Mesenteric fat pad (tissue), 1 donor: ENCODE results near the gene AKAP12. TPM values are rescaled to one million over a fixed set of nuclear protein-coding genes. Genes with fewer than 3 reads are reported as not detected.
A peak's percentile ranks its signal among the peaks of the same experiment; 100 is the strongest.
"Not testable (repeated sequence)": the region's sequence is repeated elsewhere in the genome, so short reads cannot be mapped to it uniquely, and the experiment has no call there.

Experiments used
- DNase-seq: peaks from one replicate; pipeline ENCODE4 v3.0.0-alpha.2; 2020; ENCODE audit warnings: low spot score
- total RNA-seq: library from RNA; stranded (reverse); fragmentation: NEBNext Ultra II Directional; extraction: Animal tissue kit (Norgen Biotek cat#: 25700); gene quantifications from one replicate; pipeline ENCODE4 v1.2.1, GENCODE V29; 2021
- donor health status: DM: yes; HTN: yes; CAD: no.

The AKAP12 gene
- total RNA-seq, 1 donor from 2014 or later, result 223 TPM

DNA sequence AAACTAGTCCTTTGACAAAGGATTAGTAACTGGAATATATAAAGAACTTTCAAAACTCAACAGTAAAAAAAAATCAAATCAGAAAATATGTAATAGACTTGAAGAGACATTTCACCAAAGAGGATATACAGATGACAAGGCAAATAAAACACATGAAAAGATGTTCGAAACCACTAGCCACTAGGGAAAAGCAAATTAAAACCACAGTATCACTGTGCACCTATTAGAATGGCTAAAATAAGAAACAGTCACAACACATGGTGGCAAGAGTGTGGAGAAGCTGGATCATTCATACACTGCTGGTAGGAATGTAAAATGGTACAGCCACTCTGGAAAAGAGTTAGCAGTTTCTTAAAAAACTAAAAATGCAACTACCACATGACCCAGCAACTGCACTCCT is 136.7 kb downstream of the AKAP12 start:
- DNase-seq, result no peak

DNA sequence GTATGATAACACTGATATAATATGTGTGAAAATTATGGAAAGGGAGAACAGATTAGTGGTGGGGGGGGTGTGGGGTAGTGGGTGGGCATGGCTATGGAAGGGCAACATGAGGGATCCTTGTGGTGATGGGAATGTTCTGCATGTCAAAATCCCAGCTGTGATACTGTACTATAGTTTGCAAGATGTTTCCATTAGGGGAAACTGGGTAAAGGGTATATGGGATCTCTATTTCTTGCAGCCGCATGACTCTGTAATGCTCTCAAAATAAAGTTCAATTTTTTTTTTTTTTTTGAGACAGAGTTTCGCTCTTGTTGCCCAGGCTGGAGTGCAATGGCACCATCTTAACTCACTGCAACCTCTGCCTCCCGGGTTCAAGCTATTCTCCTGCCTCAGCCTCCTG is 137.3 kb downstream of the AKAP12 start:
- no peak for DNase-seq

DNA sequence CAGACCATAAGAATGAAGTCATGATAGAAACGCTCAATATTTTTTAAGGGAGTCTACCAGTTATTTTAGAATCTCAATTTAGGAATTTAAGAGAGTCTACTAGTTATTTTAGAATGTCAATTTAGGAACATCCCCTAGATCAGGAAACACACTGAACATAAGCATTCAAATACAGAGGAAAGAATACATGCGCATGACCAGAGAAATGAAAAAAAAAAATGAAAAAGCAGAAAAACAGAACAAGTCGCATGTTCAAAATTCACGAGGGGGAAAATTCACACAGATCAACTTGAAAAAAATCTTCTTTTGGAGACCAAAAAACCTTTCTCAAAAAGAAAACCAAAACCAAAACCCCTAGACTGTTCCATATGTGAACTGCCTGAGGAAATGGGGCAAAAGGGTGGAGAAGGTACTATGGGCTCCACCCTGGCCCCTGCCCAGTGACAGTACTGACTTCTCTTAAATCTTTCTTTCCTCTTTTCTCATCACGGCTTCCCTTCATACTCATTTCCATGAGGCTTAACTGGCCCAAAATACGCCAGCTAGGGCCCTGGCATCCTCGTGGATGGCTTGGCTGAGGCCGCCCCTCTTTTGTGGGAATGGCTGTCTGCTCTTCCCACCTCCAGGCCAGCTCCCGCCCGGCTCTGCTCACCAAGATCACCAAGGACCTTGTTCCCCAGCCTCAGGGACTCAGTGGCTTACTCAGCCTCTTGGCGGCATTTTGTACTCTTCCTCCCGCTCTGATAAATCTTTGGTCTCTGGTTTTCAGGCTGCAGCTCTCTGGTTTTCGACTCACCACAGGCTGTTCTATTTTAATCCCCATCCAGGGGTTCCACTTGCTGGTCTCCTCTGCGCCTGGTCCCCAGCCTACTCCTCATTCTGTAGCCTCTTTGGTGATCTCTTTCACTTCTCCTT is 140.4 kb downstream of the AKAP12 start:
- DNase-seq, result no peak

DNA sequence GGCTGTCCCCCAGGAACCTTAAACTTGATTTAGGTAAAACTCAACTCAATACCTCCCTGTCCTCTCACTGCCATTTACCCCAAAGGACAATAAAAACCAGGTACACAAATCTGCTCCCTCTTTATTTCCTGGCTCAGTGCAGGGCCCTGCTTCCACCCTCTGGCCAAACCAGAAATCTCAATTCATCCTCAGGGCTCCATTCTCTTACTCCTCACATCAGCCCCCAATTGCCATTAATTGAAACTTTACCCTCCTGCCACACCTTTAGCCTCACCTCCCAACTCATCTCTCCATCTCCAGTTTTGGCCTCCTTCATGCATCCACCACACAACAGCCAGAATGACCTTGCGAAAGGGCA is 141.1 kb downstream of the AKAP12 start:
- DNase-seq, result no peak

DNA sequence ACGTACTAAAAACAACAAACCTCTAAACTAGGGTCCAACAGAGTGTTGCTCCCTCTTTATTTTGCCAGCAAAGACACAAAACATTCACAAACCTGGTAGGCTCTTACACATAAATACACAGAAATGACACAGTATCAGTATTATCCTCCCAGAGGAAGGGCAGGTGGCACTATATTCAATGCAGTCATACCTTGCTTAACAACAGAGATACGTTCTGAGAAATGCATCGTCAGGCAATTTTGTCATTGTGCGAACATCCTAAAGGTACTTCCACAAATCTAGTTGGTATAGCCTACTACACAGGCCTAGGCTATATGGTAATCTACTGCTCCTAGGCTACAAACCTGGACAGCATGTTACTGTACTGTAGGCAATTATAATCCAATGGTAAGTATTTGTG is 142.0 kb downstream of the AKAP12 start:
- no peak for DNase-seq

DNA sequence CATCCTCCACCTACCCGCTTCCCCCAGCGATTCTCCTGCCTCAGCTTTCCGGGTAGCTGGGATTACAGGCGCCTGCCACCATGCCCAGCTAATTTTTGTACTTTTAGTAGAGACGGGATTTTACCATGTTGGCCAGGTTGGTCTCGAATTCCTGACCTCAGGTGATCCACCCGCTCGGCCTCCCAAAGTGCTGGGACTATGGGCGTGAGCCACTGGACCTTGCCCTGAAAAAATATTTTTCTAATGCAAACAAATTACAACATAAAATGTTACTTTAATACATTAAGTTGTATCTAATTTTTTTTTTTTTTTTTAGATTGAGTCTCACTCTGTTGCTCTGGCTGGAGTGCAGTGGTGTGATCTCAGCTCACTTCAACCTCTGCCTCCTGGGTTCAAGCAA is 142.9 kb downstream of the AKAP12 start:
- DNase-seq, result not testable (repeated sequence)

DNA sequence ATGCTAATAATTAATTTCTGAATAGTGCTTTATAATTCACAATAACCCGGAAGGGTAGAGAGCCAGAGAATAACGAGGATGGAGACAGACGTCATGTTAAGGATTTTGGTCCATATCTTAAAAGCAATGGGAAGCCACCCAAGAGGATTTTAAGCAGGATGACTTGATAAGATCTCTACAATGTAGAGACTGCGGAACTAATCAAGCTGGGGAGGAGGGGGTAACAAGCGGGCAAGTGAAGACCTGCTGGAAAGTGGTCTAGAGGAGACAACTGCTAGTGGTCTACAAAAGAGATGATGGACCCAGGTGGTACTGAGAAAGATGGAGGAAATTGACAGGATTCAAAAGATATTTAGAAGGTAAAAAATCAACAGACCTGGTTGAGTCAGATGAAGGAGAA is 144.4 kb downstream of the AKAP12 start:
- no peak for DNase-seq

DNA sequence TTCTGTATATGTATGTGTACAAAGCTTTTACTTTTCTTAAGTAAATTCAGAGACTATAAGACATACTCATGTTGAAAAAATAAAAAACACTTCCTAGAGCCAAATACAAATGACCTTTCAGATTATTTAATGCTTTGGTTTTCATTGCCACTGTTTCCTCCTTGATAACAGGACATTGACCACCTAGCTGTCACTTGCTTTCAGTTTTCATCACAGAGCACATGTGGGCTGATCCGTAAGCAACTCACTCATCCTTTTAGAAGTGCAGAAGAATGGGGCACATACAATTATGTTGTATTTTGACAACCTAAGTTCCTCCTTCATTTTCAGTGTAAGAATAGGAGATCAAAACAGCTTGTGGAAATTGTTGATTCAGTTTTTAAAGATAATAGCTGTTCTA is 145.4 kb downstream of the AKAP12 start:
- no peak for DNase-seq

DNA sequence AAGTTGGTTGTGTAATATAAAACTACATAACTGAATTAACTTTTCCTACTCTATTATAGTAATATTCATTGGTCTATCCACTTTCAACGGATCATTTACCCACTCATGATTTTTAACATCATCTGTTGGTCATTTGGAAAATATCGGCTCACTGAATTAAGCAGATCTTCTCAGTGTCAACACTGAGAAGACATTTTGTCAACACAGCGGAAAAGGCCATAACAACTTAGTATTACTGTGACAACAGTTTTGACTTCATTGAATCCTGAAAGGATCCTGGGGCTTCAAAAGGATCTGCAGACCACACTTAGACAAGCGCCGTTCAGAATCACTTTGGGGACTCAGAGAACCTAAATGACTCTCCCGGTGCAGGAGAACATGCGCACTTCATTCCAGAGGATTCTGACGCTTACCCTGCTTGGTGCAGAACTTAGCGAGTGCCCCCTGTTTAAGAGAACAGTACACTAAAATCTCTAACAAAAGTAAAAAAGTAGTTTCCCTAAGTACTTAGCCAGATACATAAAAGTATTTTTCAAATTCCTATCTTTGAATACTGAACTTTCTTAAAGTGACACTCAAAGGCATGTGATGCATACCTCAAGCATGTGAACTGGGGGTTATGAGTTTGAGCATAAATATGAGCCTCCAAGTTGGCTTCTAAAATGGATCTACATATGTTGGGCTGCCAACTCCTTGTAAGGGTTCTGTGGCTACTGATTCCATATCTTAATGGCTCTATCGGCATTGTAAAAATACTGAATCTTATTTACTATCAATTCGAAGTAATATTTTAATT is 147.6 kb downstream of the AKAP12 start:
- DNase-seq, result no peak

DNA sequence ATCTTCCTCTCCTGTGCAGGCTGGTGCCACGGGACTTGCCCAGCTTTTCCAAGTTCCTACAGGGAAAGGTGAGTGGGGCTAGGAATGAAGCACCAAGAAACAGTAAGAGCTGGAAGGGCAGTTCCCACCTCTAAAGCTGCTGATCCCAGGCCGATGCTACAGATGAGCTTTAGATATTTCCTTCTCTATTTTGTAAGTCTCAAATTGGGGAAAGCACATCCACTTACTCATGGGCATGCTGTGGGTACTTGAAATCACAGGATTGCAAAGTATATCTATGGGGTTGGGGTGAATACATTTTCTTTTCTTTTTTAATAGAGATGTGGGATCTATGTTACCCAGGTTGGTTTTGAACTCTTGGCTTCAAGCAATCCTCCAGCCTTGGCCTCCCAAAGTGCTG is 148.5 kb downstream of the AKAP12 start:
- DNase-seq, result no peak

DNA sequence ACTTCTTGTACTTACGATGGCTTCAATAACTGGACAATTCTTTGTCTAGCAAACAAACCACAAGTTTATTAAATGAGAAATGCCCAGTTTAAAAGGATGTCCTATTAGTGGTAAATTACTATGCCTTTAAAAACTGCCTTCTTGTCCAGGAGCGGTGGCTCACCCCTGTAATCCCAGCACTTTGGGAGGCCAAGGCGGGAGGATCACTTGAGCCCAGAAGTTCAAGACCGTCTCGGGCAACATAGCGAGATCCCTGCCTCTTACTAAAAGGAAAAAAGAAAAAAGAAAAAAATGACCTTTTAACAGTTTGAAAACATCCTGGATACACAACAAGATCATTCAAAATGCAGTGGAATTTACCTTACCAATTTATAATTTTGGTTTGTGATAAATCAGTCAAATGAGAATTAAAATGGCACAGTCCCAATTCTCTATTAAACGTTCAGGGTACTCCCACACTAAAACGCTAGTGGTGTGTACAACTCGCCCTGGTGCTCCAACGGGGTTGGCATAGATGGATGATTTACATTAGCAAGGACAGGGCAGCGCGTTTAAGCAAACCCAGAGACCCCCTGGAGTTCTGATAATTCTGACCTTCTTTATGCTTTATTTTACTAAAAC is 149.3 kb downstream of the AKAP12 start:
- DNase-seq, result no peak

DNA sequence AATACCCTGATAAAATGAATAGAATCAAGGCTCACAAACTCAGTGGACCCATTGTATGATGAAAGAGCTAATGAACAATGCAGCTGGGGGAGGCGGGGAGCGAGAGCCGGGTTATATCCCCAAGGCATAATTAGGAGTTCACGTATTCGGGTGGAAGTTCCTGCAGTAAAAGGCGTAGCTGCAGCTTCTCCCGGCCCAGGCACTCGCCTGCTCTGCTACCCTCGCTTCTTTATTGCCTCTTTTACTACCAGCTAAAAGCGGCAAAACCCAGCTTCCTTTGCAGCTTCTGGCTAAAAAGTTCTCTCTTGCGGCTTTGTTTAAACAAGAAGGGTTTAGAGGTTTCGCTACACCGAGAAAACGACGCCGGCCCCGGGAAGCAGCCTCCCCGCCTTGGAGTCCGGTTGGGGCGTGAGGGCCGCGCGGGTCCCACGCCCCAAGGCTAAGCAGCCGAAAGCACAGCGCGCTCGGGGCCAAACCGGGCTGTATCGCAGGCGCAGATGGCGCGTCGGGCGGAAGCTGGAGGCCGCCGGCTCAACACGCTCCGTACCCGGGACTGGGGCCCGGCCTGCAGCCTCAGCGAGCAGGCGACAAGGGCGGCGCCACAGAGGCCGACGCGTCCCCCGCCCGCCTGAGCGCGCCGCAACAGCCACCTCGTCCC is 150.0 kb downstream of the AKAP12 start:
- no peak for DNase-seq

DNA sequence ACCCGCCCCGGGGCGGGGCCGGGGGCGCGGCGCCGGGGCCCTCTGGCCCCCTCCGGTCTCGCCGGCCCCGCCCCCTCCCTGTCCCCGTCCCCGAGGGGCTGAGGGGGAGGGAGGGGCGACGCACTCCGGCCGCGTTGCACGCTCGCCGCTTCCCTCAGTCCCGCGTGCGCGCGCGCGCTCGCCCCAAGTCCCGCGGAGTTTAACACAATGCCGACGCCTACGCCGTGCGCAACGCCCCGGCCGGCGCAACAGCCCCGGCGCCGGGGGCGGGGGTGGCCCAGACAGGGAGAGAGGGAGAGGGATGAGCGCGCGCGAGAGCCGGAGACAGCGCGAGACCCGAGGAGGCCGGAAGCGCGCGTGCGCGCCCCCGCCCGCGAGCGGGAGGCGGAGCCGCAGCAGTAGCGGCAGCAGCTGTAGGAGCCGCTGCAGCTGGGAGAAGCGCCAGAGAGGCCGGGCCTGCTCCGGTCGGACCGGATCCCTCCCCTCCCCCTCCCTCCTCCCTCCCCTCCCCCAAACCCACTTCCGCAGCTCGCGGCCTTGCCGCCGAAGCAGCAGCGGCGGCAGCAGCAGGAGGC is 150.6 kb downstream of the AKAP12 start:
- peak; percentile 100 for DNase-seq

DNA sequence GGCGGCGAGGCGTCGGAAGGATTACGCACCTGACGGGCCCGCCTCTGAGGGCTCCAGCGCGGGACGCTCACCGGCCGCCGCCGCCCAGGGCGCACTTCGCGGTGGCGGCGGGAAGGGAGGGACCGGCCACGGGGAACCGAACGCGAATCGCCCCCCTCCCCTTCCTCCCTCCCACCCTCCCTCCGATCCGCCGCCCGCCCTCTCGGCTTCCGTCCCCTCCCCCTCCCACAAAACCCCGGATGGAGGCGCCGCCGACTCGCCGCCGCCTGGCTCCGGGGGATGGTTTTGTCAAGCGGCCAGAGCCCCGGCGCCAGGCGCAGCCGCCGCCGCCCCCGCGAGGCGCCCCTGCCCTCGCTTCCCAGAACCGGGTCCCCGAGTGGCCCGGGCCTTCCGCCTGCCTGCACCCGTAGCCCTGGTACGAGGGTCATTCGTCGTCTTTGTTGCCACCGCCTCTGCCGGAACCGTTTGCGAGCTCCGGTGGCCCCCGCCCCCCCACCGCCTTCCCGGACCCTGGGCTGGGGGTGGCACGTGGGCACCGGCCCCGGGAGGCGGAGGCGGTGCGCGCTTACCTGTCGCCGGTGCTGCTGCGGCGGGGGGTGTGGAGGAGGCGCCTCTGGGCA is 151.2 kb downstream of the AKAP12 start:
- DNase-seq, result peak; percentile 95

DNA sequence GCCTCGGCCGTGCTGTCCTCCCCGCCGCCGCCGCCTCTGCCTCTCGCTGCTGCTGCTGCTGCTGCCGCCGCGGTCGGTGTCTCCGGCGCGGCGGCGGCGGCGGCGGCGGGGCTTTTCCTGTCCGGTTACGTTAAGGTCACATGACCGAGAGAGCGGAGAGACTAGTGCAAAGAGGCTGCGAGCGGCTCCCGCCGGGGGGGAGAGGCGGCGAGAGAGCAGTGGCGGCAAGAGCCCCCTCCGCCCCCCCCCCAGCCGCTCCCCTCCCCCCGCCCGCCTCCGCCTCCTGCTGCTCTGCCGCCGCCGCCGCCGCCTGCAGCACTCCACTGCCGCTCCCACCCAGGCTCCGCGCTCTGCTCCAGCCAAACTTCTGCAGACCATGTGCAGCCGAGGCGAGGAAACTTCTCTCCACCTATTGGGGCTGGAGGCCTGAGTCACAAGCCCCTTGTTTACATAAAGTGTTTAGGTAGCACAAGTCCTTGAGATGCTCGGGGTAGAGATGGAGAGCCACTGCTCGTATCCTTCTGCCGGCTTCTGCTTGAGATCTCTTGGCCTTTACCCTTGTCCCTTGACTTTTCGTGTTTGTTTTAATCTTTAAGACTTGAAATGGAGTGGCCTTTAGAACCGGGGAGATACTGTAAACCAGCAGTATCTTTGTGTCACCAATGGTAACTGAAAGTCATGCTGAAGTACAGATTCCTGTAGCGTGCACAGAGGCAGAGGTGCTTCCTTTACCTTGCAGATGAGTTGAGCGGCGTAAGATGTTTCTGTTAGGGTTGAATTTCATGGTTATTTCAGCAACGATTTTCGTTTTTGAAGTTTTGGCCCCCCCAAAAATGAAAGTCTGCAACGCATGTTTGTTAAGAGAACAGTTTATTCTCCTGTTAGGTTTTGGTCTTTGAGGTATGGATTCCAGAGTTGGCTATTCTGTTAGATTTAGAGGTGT is 152.0 kb downstream of the AKAP12 start, which contains the start of gene ZBTB2:
TSS of gene ZBTB2 (minus strand) at position 89 of the 943 bp plus-strand sequence. CDS start 17,922 bp downstream, outside the sequence.
- peak; percentile 91 for DNase-seq

DNA sequence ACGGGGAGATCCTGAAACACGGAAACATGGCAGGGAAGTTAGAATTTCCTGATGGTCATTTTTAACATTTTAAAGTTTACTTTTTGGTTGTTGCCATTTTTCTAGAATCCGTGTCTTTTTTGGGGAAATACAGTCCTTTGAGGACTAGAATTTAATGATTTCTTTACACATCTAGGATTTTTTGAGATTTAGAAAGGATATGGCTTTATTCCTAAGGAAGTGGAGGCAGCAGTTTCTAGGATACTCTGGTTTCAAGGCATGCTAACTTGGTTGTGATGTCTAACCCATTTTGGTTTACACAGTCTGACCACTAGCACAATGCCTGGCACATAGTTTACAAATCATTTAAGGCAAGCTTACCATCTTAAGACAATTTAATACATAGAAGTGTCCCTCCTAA is 152.7 kb downstream of the AKAP12 start:
- no peak for DNase-seq

DNA sequence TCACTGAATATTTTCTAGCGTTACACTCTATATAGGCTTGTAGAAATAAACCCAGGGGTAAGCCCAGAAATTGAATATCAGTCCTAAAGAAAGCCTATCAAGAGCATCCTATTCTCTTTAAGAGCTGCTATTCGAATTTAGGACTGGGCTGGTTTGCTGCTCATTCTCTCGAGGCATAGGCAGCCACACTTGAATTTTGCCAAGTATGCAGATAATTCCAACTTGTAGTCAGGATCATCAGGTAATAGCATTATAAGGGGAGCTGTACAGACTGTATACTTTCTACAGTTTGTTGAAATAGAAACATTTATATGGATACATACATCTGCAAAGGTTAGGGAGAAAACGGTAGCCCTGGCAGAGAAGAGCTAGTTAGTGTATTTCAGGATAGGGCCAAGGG is 153.6 kb downstream of the AKAP12 start:
- no peak for DNase-seq

DNA sequence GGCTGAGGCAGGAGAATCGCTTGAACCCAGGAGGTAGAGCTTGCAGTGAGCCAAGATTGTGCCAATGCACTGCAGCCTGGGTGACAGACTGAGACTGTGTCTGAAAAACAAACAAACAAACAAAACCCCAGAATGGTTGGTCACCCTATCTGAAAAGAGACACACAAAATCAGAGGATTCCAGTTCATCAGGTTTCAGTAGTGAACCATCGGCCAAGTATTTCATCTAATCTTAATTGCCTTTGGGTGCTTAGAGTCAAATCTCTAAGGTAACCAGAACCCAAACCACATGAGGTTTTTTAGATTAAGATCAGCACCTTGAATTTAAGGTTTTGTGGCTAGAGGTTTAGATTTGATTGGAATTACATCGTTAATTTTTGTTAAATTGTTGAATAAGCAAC is 159.9 kb downstream of the AKAP12 start:
- no peak for DNase-seq

DNA sequence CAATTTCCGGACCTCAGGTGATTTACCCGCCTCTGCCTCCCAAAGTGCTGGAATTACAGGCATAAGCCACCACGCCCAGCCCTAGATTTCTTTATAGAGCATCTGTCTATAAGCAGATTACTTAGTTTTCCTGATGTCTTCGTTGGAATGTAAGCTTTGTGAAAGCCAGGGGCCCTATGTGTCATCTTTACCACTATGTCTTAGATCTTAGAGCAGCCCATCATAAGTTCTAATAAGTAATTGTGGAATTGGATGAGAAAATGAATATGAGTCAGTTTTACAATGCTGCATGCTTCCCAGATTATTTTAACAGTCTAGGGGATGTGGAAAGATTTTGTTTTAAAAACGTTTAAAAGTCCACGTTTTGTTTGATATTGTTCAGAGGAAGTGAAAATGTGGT is 160.7 kb downstream of the AKAP12 start:
- DNase-seq, result no peak
